ENCODE data around the gene SLIT3.

DNA sequence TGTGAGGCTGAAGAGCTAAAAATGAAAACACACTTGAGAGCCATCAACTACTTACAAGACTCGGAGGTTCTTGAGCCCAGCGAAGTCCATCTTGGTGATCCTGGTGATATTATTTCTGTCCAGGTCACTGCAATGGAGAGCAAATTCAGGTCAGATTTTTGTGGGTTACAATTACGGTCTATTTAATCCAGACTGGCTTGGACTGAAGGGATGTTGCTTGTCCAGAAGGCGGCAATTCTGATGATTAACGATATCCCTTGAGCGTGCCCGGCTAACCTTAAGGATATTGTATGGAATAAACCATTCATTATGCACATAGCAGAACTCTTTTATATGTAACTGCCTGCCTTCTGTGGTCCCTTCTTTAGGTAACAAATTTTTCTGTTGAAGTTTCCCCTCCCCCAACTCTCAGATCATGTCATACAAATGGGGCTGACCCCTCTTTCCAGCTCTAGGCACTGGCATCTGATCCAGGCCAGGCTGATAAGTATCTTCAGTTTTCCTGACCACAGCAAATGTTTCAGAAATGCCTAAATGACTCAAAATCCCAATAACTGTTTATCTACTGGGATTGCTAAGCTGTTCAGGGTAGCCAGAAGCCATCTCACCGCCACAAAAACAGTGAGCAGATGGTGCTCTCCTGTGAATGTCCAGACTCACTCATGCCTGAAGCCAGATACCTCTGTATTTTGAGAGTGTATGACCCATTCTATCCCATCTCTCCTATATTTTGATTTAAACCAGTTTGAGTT, 49.4 kb downstream of the SLIT3 start:
- TF ChIP-seq POLR2A (IDR thresholded peaks at IDR 0.05; ENCODE audit: low read length) (no peak), GATA1 (IDR thresholded peaks at IDR 0.05; ENCODE audit: low read depth, low read length) (no peak)

Data from erythroblast (primary cell).